NCI-H510A treated with DMSO at 0.1 percent for 48 hours (cell line): ENCODE results near the gene TTC24.
"Not testable (repeated sequence)": the region's sequence is repeated elsewhere in the genome, so short reads cannot be mapped to it uniquely, and the experiment has no call there.

ENCODE experiments used
- DNase-seq: peaks from one replicate; lab custom pipeline; 2025; lab: John Stamatoyannopoulos, UW

Gene TTC24

DNA sequence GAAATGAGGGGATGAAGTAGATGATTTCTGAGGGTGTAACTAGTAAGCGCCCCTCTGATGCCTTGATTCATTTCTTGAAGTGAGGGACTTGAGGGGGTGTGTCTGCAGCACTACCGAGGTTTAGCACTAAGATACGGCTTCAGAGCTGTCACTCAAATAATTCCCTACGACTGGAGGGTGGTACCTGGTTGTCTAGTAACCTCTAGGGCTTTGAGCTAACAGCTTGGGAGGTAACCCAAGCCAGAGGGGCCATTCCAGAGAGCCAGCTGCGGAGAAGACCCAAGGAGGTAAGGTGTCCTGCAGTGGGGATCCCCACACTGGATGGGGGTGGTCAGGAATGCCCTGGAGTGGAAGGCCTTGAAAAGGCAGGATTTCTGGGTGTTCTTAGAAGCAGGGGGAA is at the start of gene TTC24:
Gene TTC24 (plus strand): TSS at position 252 of the 400 bp plus-strand sequence. CDS start 1,642 bp downstream, outside the sequence.
- DNase-seq: no peak

- no peak for DNase-seq
These were observed 49.5 kb upstream of the TTC24 start for GRCh38 chr1:156530006-156530405.

DNA sequence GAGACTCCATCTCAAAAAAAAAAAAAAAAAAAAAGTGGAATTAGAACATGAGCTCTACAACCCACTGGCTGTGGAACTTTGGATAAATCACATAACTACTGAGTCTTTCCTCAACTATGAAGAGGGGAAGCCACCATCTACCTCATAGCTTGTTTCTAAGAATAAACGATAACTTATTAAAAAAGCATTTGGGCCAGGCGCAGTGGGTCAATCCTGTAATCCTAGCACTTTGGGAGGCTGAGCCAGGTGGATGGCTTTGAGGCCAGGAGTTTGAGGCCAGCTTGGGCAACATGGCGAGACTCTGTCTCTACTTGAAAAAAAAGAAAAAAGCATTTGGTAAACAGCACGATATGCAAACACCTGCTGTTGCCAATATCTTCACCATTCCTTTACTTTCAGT is 47.1 kb upstream of the TTC24 start:
- no peak for DNase-seq

DNA sequence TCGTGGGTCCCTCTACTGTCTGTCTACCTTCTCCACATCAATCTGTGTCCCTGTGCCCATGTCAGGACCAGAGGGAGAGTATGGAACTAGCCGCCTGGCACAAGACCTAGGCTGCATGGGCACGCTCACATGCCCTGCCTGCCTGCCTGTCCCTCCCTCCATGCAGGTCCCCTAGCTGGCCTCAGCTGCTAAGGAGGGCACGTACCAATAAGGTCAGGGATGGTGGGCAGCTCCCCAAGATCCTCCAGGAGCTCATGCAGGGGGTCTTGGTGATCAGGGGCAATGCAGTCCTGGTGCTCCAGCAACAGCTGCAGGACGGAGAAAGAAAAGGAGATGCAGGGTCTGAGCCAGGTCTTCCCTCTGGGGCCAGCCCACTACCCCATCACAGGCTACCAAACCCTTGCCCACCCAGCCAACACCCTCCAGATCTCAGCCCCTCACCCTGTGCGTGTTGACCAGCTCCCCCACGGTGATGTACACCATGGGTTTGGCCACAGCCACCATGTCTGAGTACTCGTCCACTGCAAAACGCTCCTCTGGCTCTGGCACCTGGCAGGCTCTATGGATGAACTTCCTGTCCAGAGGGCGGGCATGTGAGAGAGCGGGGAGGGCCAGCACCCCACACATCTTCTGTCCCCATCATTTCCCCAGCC is 45.8 kb upstream of the TTC24 start:
- no peak for DNase-seq

- no peak for DNase-seq
These were observed 45.0 kb upstream of the TTC24 start for GRCh38 chr1:156534424-156535060.

- DNase-seq: no peak
These were observed 42.5 kb upstream of the TTC24 start for GRCh38 chr1:156537027-156537426.

GRCh38 chr1:156538711-156539440 is 40.6 kb upstream of the TTC24 start:
- no peak for DNase-seq

DNA sequence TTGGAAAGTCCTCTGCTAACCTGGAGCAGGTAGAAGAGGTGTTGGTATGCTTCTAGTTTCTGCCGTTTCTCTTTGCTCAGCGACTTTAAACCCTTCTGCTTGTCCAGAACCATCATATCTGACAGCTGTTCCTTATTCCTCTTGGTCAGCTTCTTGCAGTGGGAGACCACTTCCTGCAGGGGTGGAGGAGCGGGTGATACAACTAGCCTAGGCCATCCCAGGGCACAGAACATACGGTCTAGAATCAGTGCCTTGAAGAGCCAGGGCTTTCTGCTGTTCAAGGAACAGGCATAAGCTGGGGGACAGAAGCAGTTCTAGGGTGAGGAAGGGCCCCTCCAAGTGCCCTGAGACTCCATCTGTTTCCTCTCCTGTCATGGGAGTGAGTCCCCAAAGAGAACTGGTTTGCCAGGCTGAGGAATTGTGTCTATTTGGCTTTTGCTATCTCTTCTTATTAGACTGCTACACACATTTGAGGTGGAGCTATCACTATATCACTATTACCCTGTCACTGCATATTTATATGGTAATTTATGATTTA is 39.6 kb upstream of the TTC24 start:
- DNase-seq: no peak

DNA sequence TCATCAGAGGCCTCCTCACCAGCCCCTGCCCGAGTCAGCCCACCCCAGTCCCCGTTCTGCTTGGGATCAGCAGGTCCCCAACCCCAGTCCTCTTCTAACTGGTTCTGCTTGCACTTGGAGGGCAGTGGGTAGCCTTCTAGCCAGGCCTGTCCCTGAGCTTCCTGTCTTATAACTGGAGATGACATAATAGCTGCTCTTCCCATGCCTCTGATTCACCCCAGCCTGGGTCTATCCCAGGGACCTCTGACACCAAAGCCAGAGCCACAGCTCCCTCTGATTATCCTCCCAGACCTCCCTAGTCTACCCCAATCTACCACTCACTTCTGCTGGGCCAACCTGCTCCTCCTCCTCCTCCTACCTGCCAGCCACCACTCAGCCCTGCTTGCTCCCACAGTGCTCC is 38.6 kb upstream of the TTC24 start:
- no peak for DNase-seq

DNA sequence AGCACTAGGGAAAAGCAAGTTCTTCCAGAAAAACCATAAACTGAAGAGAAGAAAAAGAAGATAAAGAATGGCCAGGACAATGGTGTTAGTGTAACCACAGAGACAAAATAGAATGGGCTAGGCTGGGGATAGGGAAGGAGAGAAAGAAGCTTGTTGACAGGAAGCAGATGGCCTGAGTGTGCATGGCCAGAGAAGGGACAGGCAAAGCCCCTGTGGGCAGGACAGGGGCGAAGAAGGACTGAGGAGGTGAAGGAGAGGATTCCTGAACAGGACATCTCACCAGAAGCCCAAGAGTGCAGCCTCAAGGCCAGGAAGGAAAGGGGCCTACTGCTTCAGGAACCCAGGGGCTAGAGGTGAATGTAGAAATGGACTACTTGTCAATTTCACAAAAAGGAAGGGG is 36.5 kb upstream of the TTC24 start:
- DNase-seq: no peak

GRCh38 chr1:156544592-156545102 is 34.9 kb upstream of the TTC24 start:
- DNase-seq: no peak

- DNase-seq: no peak
These were observed 33.3 kb upstream of the TTC24 start for GRCh38 chr1:156546267-156546666.

- no peak for DNase-seq
These were observed 32.1 kb upstream of the TTC24 start for GRCh38 chr1:156547434-156547833.

GRCh38 chr1:156547982-156548381 is 31.5 kb upstream of the TTC24 start:
- DNase-seq: no peak

- no peak for DNase-seq
These were observed 30.1 kb upstream of the TTC24 start for GRCh38 chr1:156549390-156549789.

- no peak for DNase-seq
These were observed 29.7 kb upstream of the TTC24 start for GRCh38 chr1:156549831-156550230.

GRCh38 chr1:156550346-156550745 is 29.2 kb upstream of the TTC24 start:
- no peak for DNase-seq

DNA sequence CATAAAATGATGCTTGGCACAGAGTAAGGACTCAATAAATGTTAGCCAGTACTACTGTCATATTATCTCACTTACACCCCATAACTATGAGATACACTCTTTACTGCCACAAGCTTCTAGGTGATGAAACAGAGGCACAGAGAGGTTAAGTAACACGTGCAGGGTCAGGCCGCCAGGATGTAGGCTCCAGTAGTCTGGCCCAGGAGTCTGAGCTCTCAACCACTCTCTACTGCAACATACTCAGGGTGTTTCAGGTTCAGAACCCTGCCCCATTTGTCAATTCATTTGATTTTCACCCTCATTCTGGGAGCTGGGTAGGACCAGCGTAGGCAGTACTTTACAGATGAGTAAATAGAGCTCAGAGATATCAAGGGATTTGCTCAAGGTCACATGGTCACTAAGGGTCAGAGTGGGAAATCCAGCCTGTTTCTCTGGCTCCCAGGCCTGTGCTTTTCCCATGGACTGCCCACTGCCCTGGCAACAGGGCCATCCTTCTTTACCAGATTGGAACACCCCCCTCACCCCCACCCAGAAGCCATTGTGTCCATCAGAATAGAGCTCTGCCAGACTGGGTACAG is 28.4 kb upstream of the TTC24 start:
- no peak for DNase-seq

DNA sequence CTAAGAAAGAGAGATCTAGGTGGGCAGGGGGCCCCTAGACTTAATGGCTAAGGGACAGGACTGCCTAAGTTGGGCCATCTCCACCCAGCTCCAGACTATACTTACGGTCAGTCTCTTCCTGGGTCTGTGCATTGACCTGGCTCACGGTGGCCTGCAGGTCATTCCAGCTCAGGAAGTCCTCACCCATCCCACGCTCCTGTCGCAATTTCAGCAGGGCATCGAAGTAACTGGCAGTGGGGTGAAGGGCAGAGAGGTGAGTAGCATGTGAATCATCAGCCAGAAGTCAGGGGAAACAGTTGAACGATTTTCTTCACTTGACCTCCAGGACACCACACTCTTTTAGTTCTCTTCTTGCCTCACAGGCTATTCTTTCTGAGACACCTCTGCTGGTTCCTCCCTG is 27.7 kb upstream of the TTC24 start:
- DNase-seq: no peak

DNA sequence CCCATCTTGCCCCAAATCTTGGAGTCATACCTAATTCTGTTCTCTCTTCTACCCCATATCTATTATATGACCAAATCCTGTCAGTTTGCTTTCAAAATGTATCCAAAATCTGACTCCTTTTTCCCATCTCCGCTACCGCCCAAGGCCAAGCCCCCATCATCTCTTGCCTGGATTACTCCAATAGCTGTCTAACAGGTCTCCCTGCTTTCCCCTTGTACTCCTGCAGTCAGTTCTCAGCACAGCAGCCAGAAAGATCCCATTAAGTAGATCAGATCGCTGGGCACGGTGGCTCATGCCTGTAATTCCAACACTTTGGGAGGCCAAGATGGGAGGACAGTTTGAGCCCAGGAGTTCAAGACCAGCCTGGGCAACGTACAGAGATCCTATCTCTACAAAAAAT is 27.0 kb upstream of the TTC24 start:
- DNase-seq: no peak

- not testable (repeated sequence) for DNase-seq
These were observed 26.6 kb upstream of the TTC24 start for GRCh38 chr1:156552937-156553336.

DNA sequence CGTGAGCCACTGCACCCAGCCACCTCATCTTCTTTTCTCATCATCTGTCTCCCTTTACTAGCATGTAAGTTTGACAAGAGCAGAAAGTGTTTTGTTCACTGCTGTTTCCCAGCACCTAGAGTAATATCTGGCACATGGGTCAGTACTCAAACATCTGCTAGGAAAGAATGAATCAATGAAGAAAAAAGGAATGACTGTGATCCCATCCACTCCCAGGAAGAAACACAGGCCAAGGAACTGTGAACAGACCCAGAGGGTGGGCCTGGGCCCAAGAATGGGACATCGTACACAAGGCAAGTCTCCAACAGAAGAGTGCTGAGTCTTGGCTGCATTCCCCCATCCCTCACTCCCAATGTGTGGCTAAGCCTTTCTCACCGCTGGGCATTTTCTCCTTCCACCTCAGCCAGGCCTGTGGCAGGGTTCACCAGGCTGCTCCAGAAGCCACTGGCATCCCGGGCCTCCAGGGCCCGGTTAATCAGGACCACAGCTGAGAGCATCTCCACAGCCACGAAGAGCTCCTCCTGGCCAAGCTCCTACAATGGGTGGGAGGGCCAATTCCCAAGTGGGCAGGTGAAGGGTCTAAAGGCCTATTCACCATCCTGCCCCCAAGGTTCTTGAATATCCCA is 25.6 kb upstream of the TTC24 start:
- DNase-seq: no peak
